ENCODE results near the gene MINK1.

DNA sequence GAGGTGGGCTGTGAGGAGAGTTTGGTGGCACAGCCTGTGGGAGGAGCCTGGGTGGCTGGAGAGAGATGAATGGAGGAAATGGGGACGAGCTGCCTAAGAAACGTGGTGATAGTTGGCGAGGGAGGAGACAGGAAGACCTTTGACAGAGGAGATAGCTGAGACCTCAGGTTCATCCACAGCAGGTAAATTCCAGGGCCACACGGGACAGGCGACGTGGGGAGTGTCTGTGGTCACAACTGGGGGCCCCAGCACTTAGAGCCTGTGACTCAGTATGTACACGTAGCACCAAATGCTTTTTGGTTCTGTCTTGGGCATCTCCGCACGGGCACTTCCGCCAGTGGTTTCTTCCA is 7.7 kb downstream of the MINK1 start:
- TF ChIP-seq, protein P1, sequence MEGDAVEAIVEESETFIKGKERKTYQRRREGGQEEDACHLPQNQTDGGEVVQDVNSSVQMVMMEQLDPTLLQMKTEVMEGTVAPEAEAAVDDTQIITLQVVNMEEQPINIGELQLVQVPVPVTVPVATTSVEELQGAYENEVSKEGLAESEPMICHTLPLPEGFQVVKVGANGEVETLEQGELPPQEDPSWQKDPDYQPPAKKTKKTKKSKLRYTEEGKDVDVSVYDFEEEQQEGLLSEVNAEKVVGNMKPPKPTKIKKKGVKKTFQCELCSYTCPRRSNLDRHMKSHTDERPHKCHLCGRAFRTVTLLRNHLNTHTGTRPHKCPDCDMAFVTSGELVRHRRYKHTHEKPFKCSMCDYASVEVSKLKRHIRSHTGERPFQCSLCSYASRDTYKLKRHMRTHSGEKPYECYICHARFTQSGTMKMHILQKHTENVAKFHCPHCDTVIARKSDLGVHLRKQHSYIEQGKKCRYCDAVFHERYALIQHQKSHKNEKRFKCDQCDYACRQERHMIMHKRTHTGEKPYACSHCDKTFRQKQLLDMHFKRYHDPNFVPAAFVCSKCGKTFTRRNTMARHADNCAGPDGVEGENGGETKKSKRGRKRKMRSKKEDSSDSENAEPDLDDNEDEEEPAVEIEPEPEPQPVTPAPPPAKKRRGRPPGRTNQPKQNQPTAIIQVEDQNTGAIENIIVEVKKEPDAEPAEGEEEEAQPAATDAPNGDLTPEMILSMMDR (IDR thresholded peaks at IDR 0.05; ENCODE audit: insufficient read depth, low read length): no peak
- TF ChIP-seq POLR2AphosphoS5 (IDR thresholded peaks at IDR 0.05; ENCODE audit: low read depth) (no peak), GABPA (IDR thresholded peaks at IDR 0.05; ENCODE audit: low read depth) (no peak), REST (IDR thresholded peaks at IDR 0.05; ENCODE audit: insufficient replicate concordance, low read depth) (no peak), SPI1 (IDR thresholded peaks at IDR 0.05; ENCODE audit: borderline replicate concordance, low read depth) (no peak)
